Effector memory CD4-positive, alpha-beta T cell (primary cell): ENCODE data around the gene ERAS.

Experiments used
- DNase-seq, 3 donors: peaks; one replicate each; pipeline ENCODE4 v3.0.0-alpha.2; 2020
- H3K27ac ChIP-seq: 2 replicates; pipeline ENCODE4 v1.7.0; 2013; ENCODE audit warnings: mild to moderate bottlenecking, low read length, moderate library complexity; ENCODE audit not compliant: insufficient read depth, poor library complexity, severe bottlenecking
- H3K27me3 ChIP-seq: replicated peaks from 2 replicates; pipeline ENCODE4 v1.7.0; 2013; ENCODE audit warnings: mild to moderate bottlenecking, low read length; ENCODE audit not compliant: insufficient read depth, control insufficient read depth, poor library complexity, severe bottlenecking
- H3K36me3 ChIP-seq: 2 replicates; pipeline ENCODE4 v1.7.0; 2013; ENCODE audit warnings: mild to moderate bottlenecking, low read length, moderate library complexity; ENCODE audit not compliant: control insufficient read depth, insufficient read depth
- H3K4me1 ChIP-seq: 2 replicates; pipeline ENCODE4 v1.7.0; 2013; ENCODE audit warnings: low read length, mild to moderate bottlenecking; ENCODE audit not compliant: control insufficient read depth, insufficient read depth, poor library complexity, severe bottlenecking
- H3K4me3 ChIP-seq: 2 replicates; pipeline ENCODE4 v1.7.0; 2013; ENCODE audit warnings: low read length, low read depth, mild to moderate bottlenecking; ENCODE audit not compliant: insufficient read depth, poor library complexity, severe bottlenecking
- H3K9me3 ChIP-seq: 2 replicates; pipeline ENCODE4 v1.7.0; 2013; ENCODE audit warnings: mild to moderate bottlenecking, low read length, moderate library complexity; ENCODE audit not compliant: control insufficient read depth

The ERAS gene

GRCh38 chrX:48798318-48798717 lies 28.0 kb upstream of the ERAS start:
- Histone ChIP-seq H3K4me1 (no peaks in the 10 kb centered on the region), H3K36me3 (no peaks in the 10 kb centered on the region), H3K4me3 (no peak overlapping the region), H3K9me3 (no peaks in the 10 kb centered on the region), H3K27ac (no peak overlapping the region), H3K27me3 (no peaks in the 10 kb centered on the region)
- no peak for DNase-seq

- no peaks in the 10 kb centered on the region for H3K27me3 ChIP-seq
- H3K36me3 ChIP-seq, result no peaks in the 10 kb centered on the region
- peak overlapping the region; percentile 91 for H3K27ac ChIP-seq
- no peaks in the 10 kb centered on the region for H3K9me3 ChIP-seq
- no peaks in the 10 kb centered on the region for H3K4me1 ChIP-seq
- peak overlapping the region; percentile 86 for H3K4me3 ChIP-seq
- no peak for DNase-seq
Observed at GRCh38 chrX:48800574-48801279, 25.6 kb upstream of the ERAS start.

GRCh38 chrX:48801280-48802088 lies 24.8 kb upstream of the ERAS start, which contains the start of gene HDAC6:
HDAC6 (plus strand) TSS chrX:48802067; CDS start chrX:48802693, 626 bp downstream.
- DNase-seq, result peak; percentile 91 to 95 (median 93)
- no peaks in the 10 kb centered on the region for H3K36me3 ChIP-seq
- H3K4me1 ChIP-seq, result no peaks in the 10 kb centered on the region
- peak within 1 kb of the TSS; percentile 91 for H3K27ac ChIP-seq
- no peaks in the 10 kb centered on the region for H3K27me3 ChIP-seq
- H3K4me3 ChIP-seq, result peak within 1 kb of the TSS; percentile 86
- no peaks in the 10 kb centered on the region for H3K9me3 ChIP-seq

GRCh38 chrX:48802089-48802904 lies 24.0 kb upstream of the ERAS start:
- H3K4me3 ChIP-seq, result peak overlapping the region; percentile 85
- peak overlapping the region; percentile 88 for H3K27ac ChIP-seq
- no peaks in the 10 kb centered on the region for H3K9me3 ChIP-seq
- H3K27me3 ChIP-seq, result no peaks in the 10 kb centered on the region
- peak; percentile 24 to 54 (median 50) for DNase-seq
- no peaks in the 10 kb centered on the region for H3K4me1 ChIP-seq
- H3K36me3 ChIP-seq, result no peaks in the 10 kb centered on the region

GRCh38 chrX:48802905-48803200 lies 23.5 kb upstream of the ERAS start:
- Histone ChIP-seq H3K4me1 (no peaks in the 10 kb centered on the region), H3K4me3 (no peak overlapping the region), H3K9me3 (no peaks in the 10 kb centered on the region), H3K27ac (peak overlapping the region; percentile 13), H3K27me3 (no peaks in the 10 kb centered on the region), H3K36me3 (no peaks in the 10 kb centered on the region)
- no peak for DNase-seq

- DNase-seq, result no peak
- no peak overlapping the region for H3K4me3 ChIP-seq
- no peaks in the 10 kb centered on the region for H3K36me3 ChIP-seq
- H3K27me3 ChIP-seq, result no peaks in the 10 kb centered on the region
- H3K4me1 ChIP-seq, result no peaks in the 10 kb centered on the region
- no peak overlapping the region for H3K27ac ChIP-seq
- no peaks in the 10 kb centered on the region for H3K9me3 ChIP-seq
Observed at GRCh38 chrX:48806081-48806480, 20.2 kb upstream of the ERAS start.

GRCh38 chrX:48813644-48814043 lies 12.7 kb upstream of the ERAS start:
- no peak overlapping the region for H3K4me3 ChIP-seq
- H3K4me1 ChIP-seq, result no peaks in the 10 kb centered on the region
- no peaks in the 10 kb centered on the region for H3K9me3 ChIP-seq
- H3K27ac ChIP-seq, result no peak overlapping the region
- no peak for DNase-seq
- H3K27me3 ChIP-seq, result no peaks in the 10 kb centered on the region
- H3K36me3 ChIP-seq, result no peaks in the 10 kb centered on the region

- DNase-seq, result no peak
Observed at GRCh38 chrX:48814722-48815121, 11.6 kb upstream of the ERAS start.

GRCh38 chrX:48815266-48815665 lies 11.0 kb upstream of the ERAS start:
- H3K4me3 ChIP-seq, result no peak overlapping the region
- no peak for DNase-seq
- no peaks in the 10 kb centered on the region for H3K36me3 ChIP-seq
- no peak overlapping the region for H3K27ac ChIP-seq
- no peaks in the 10 kb centered on the region for H3K27me3 ChIP-seq
- no peaks in the 10 kb centered on the region for H3K4me1 ChIP-seq
- no peaks in the 10 kb centered on the region for H3K9me3 ChIP-seq

More at GRCh38 chrX:48814722-48815121, 11.6 kb upstream of the ERAS start:
- no peaks in the 10 kb centered on the region for H3K27me3 ChIP-seq
- H3K27ac ChIP-seq, result no peak overlapping the region
- no peaks in the 10 kb centered on the region for H3K4me1 ChIP-seq
- no peaks in the 10 kb centered on the region for H3K36me3 ChIP-seq
- no peak overlapping the region for H3K4me3 ChIP-seq
- H3K9me3 ChIP-seq, result no peaks in the 10 kb centered on the region
